K562 (cell line): Measurements from ENCODE around the gene NRXN3.

ENCODE experiments used
- BHLHE40 ChIP-seq: IDR thresholded peaks from 2 replicates; pipeline ENCODE4 v1.6.1; 2011; ENCODE audit warnings: low read length, improper control_type of control experiment
- CHD4 ChIP-seq: fragments of 200-600 bp; sonication (generic); IDR thresholded peaks from 3 replicates; pipeline ENCODE4 v1.6.1; 2012; ENCODE audit warnings: low read depth, mild to moderate bottlenecking, mixed read lengths, low read length, inconsistent platforms; ENCODE audit not compliant: insufficient read depth, insufficient replicate concordance, poor library complexity, severe bottlenecking
- CREB1 ChIP-seq, 2 experiments: sonication (generic) in 1 of 2; formaldehyde crosslinking in 1 of 2; IDR thresholded peaks; 2 replicates each; pipeline versions ENCODE4 v1.6.1 to v1.8.0; 2012 to 2022; ENCODE audit warnings: inconsistent platforms in 1 of 2, mild to moderate bottlenecking in 1 of 2, missing genetic modification reagents in 1 of 2, moderate library complexity in 1 of 2
- CTCF ChIP-seq, 3 experiments: IDR thresholded peaks in 2 of 3; conservative IDR thresholded peaks in 1 of 3; 2 replicates each; pipeline ENCODE4 v1.5.1; 2011 to 2012; ENCODE audit warnings: low read length in 3 of 3, mild to moderate bottlenecking in 3 of 3, control low read depth in 2 of 3, improper control_type of control experiment in 1 of 3, inconsistent platforms in 1 of 3, low read depth in 1 of 3, mixed read lengths in 1 of 3, moderate library complexity in 1 of 3; ENCODE audit not compliant: insufficient read depth in 2 of 3
- EZH2 ChIP-seq: IDR thresholded peaks from 2 replicates; pipeline ENCODE4 v1.6.1; 2012; ENCODE audit warnings: low read depth, mild to moderate bottlenecking, inconsistent platforms, low read length, borderline replicate concordance
- HCFC1 ChIP-seq: IDR thresholded peaks from 2 replicates; pipeline ENCODE4 v1.6.1; 2012; ENCODE audit warnings: low read depth, low read length, improper control_type of control experiment
- MLLT1 ChIP-seq, 2 experiments: fragments of 450-650 bp; IDR thresholded peaks; 2 replicates each; pipeline ENCODE4 v1.6.1; 2016
- RAD21 ChIP-seq, 2 experiments: fragments of 250-450 bp in 1 of 2; fragments of 450-650 bp in 1 of 2; sonication (Bioruptor Pico) in 1 of 2; formaldehyde crosslinking in 1 of 2; IDR thresholded peaks in 1 of 2; conservative IDR thresholded peaks in 1 of 2; 2 replicates each; pipeline versions ENCODE4 v1.4.0 to v1.8.0; 2020 to 2022; ENCODE audit warnings: mild to moderate bottlenecking in 2 of 2, moderate library complexity in 1 of 2
- REST ChIP-seq, 2 experiments: fragments of 450-650 bp; formaldehyde crosslinking in 1 of 2; IDR thresholded peaks; 2 replicates each; pipeline versions ENCODE4 v1.4.0 to v1.6.1; 2014 to 2020; ENCODE audit warnings: mild to moderate bottlenecking in 2 of 2, borderline replicate concordance in 1 of 2, low read depth in 1 of 2
- USF1 ChIP-seq: sonication (generic); formaldehyde crosslinking; IDR thresholded peaks from 2 replicates; pipeline ENCODE4 v1.9.0; 2022; ENCODE audit warnings: mild to moderate bottlenecking, missing genetic modification reagents

- TF ChIP-seq CHD4 (no peak), RAD21 (CRISPR knock-in tag; conservative IDR thresholded peaks at IDR 0.05 in 1 of 2, IDR thresholded peaks at IDR 0.05 in 1 of 2) (no peak), CTCF (IDR thresholded peaks at IDR 0.05 in 2 of 3, conservative IDR thresholded peaks at IDR 0.05 in 1 of 3; ENCODE audit: insufficient read depth in 2 of 3, low read depth in 1 of 3, low read length in 3 of 3) (no peak), MLLT1 (IDR thresholded peaks at IDR 0.05) (no peak), BHLHE40 (no peak), USF1 (no peak), HCFC1 (no peak), REST (IDR thresholded peaks at IDR 0.05; ENCODE audit: borderline replicate concordance) (no peak), REST (CRISPR knock-in tag; IDR thresholded peaks at IDR 0.05; ENCODE audit: low read depth) (no peak), CREB1 (IDR thresholded peaks at IDR 0.05) (no peak), CREB1 (CRISPR knock-in tag; IDR thresholded peaks at IDR 0.05) (no peak), EZH2 (no peak)
Observed at GRCh38 chr14:79248771-79249170, 1078.6 kb downstream of the NRXN3 start.
